Measurements from ENCODE around the gene PPP1R37. TPM values are rescaled to one million over a fixed set of nuclear protein-coding genes. Genes with fewer than 3 reads are reported as not detected.

Gene PPP1R37
- 51.8 and 64.9 TPM in 2 replicates for total RNA-seq
- polyA plus RNA-seq: 11.8 and 12.4 TPM in 2 replicates

GRCh38 chr19:45092747-45093678 is at the start of gene PPP1R37:
Gene PPP1R37, plus strand, starts transcription at chr19:45093179. Its CDS starts 147 bp downstream, at chr19:45093326.
- Histone ChIP-seq H3K27ac (peak within 1 kb of the TSS; percentile 99), H3K4me3 (peak within 1 kb of the TSS; percentile 92), H3K27me3 (no peaks in the 10 kb centered on the region), H3K36me3 (no peaks in the 10 kb centered on the region), H3K9me3 (ENCODE audit: low read depth) (no peaks in the 10 kb centered on the region), H3K4me1 (ENCODE audit: low read depth) (peaks cover 13% of the 10 kb centered on the region)
- TF ChIP-seq CTCF (IDR thresholded peaks at IDR 0.05; ENCODE audit: low read depth, low read length): peak; percentile 24
- DNase-seq (ENCODE audit: low read depth in 1 of 2, low spot score in 1 of 2): peak; percentile 98

- Histone ChIP-seq H3K36me3 (peaks cover 22% of the 10 kb centered on the region), H3K4me3 (no peak overlapping the region), H3K9me3 (ENCODE audit: low read depth) (no peaks in the 10 kb centered on the region), H3K27ac (peak overlapping the region; percentile 62), H3K27me3 (no peaks in the 10 kb centered on the region), H3K4me1 (ENCODE audit: low read depth) (no peaks in the 10 kb centered on the region)
- no peak for TF ChIP-seq CTCF (IDR thresholded peaks at IDR 0.05; ENCODE audit: low read depth, low read length)
- DNase-seq (ENCODE audit: low read depth in 1 of 2, low spot score in 1 of 2): peak in 1 of 2 donors; percentile 2
Measured at GRCh38 chr19:45045671-45046353, 47.2 kb upstream of the PPP1R37 start.

- H3K4me1 ChIP-seq (ENCODE audit: low read depth): no peaks in the 10 kb centered on the region
- no peak overlapping the region for H3K4me3 ChIP-seq
- no peaks in the 10 kb centered on the region for H3K27me3 ChIP-seq
Measured at GRCh38 chr19:45046355-45046754, 46.6 kb upstream of the PPP1R37 start.

GRCh38 chr19:45047188-45047797 is 45.7 kb upstream of the PPP1R37 start:
- no peaks in the 10 kb centered on the region for H3K4me1 ChIP-seq (ENCODE audit: low read depth)
- H3K4me3 ChIP-seq: no peak overlapping the region
- no peak overlapping the region for H3K27ac ChIP-seq
- H3K9me3 ChIP-seq (ENCODE audit: low read depth): no peaks in the 10 kb centered on the region
- no peak for TF ChIP-seq CTCF (IDR thresholded peaks at IDR 0.05; ENCODE audit: low read depth, low read length)
- peaks cover 22% of the 10 kb centered on the region for H3K36me3 ChIP-seq
- H3K27me3 ChIP-seq: no peaks in the 10 kb centered on the region
- no peak for DNase-seq (ENCODE audit: low read depth in 1 of 2, low spot score in 1 of 2)

More at GRCh38 chr19:45046355-45046754, 46.6 kb upstream of the PPP1R37 start:
- no peak for DNase-seq (ENCODE audit: low read depth in 1 of 2, low spot score in 1 of 2)
- H3K36me3 ChIP-seq: peaks cover 22% of the 10 kb centered on the region
- no peaks in the 10 kb centered on the region for H3K9me3 ChIP-seq (ENCODE audit: low read depth)
- TF ChIP-seq CTCF (IDR thresholded peaks at IDR 0.05; ENCODE audit: low read depth, low read length): no peak
- peak overlapping the region; percentile 62 for H3K27ac ChIP-seq

GRCh38 chr19:45049073-45049736 is 43.8 kb upstream of the PPP1R37 start:
- TF ChIP-seq CTCF (IDR thresholded peaks at IDR 0.05; ENCODE audit: low read depth, low read length): no peak
- Histone ChIP-seq H3K27ac (peak overlapping the region; percentile 65), H3K4me3 (no peak overlapping the region), H3K4me1 (ENCODE audit: low read depth) (no peaks in the 10 kb centered on the region), H3K9me3 (ENCODE audit: low read depth) (no peaks in the 10 kb centered on the region), H3K36me3 (peaks cover 19% of the 10 kb centered on the region), H3K27me3 (no peaks in the 10 kb centered on the region)
- no peak for DNase-seq (ENCODE audit: low read depth in 1 of 2, low spot score in 1 of 2)

All from cardiac muscle cell (in vitro differentiated cells and primary cell).